ENCODE data around the gene UBA1.

UBA1 gene

DNA sequence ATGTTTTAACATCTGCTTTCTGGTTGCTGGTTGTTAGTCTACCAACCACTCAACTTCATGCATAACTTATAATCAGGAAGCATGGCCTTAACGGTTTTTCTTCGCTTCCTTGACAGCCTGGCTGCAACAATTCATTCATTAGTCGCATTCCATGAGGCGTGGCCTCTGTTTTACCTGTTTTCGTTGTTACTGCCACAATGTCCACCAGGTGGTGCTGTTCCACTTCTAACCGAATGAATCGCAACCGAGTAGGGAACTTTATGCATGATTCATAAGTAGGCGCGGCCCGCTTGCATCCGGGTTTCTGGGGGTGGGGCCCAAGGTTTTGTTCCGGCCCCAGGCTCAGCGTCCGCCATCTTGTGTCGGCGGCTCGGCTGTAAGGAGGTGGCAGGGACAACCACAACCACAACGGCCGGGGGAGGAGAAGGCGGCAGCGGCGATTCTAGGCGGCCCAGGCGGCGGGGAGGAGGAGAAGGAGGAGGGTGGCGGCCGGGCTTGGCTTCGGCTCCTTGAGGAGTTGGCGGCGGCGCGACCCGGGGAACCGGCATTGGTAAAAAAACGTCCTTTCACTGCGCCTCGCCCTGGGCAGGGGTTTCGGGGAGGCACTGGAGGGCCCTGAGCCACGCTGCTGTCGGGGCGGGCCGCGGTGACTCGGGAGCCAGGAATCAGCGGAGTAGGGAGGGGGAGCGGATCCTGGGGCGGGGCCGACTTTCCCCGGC lies at the start of gene UBA1:
UBA1 (plus strand) TSS at position 355 of the 719 bp plus-strand sequence. CDS start 4,974 bp downstream, outside the sequence.
- TF ChIP-seq SUZ12 (IDR thresholded peaks at IDR 0.05; ENCODE audit: extremely low read depth, insufficient read depth, insufficient read length) (no peak), ZNF274 (IDR thresholded peaks at IDR 0.05; ENCODE audit: low read depth, low read length) (no peak), YY1 (IDR thresholded peaks at IDR 0.05; ENCODE audit: insufficient read depth, insufficient read length) (peak; percentile 77)
- Histone ChIP-seq H3K9me3 (ENCODE audit: insufficient read depth, low read length) (no peaks in the 10 kb centered on the region), H3K27me3 (ENCODE audit: insufficient read depth, insufficient read length) (no peaks in the 10 kb centered on the region), H3K36me3 (ENCODE audit: insufficient read depth, insufficient read length, low read length) (peaks cover 42% of the 10 kb centered on the region), H3K4me1 (ENCODE audit: insufficient read depth, insufficient read length) (peaks cover 20% of the 10 kb centered on the region), H3K9ac (ENCODE audit: insufficient read length, low read depth) (peak within 1 kb of the TSS; percentile 82), H3K4me3 (ENCODE audit: insufficient read length, low read depth) (peak within 1 kb of the TSS; percentile 84)
- peak; percentile 95 for DNase-seq (ENCODE audit: low read depth, low spot score)

DNA sequence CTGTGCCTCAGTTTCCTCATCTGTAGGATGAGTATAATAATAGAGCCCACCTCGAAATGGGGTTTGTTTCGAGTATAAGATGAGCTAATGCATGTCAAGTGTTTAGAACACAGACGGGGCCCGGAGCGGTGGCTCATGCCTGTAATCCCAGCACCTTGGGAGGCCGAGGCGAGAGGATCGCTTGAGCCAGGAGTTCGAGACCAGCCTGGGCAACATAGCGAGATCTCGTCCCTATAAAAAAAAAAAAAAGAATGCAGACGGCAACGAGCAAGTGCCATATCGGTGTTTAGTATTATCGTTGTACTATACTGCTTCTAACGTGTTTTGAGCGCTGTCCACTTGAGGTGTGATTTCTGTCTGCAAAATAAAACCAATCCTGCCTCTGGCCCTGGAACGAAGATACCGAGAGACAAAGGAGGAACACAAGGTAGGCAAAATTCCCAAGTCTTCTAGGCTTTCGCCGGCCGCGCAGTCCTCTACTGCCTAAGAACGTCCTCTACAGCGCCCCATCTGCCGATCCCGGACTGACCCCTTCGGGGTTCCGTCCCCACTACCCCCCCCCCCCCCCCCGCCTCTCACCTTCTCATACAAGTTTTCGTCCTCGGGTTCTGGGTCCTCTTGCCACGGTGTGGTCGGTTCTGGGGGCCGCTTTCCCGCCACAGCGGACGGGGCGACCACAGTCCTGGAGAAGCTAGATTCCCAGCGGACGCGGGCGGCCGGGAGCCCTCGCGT lies 49.6 kb upstream of the UBA1 start:
- peaks cover 51% of the 10 kb centered on the region for H3K36me3 ChIP-seq (ENCODE audit: insufficient read depth, insufficient read length, low read length)
- no peaks in the 10 kb centered on the region for H3K27me3 ChIP-seq (ENCODE audit: insufficient read depth, insufficient read length)
- H3K4me1 ChIP-seq (ENCODE audit: insufficient read depth, insufficient read length), result peaks cover 9% of the 10 kb centered on the region
- peak overlapping the region; percentile 93 for H3K4me3 ChIP-seq (ENCODE audit: insufficient read length, low read depth)
- no peaks in the 10 kb centered on the region for H3K9me3 ChIP-seq (ENCODE audit: insufficient read depth, low read length)
- DNase-seq (ENCODE audit: low read depth, low spot score), result no peak
- TF ChIP-seq YY1 (IDR thresholded peaks at IDR 0.05; ENCODE audit: insufficient read depth, insufficient read length), result no peak
- no peak for TF ChIP-seq ZNF274 (IDR thresholded peaks at IDR 0.05; ENCODE audit: low read depth, low read length)
- no peak for TF ChIP-seq SUZ12 (IDR thresholded peaks at IDR 0.05; ENCODE audit: extremely low read depth, insufficient read depth, insufficient read length)
- H3K9ac ChIP-seq (ENCODE audit: insufficient read length, low read depth), result peak overlapping the region; percentile 96

DNA sequence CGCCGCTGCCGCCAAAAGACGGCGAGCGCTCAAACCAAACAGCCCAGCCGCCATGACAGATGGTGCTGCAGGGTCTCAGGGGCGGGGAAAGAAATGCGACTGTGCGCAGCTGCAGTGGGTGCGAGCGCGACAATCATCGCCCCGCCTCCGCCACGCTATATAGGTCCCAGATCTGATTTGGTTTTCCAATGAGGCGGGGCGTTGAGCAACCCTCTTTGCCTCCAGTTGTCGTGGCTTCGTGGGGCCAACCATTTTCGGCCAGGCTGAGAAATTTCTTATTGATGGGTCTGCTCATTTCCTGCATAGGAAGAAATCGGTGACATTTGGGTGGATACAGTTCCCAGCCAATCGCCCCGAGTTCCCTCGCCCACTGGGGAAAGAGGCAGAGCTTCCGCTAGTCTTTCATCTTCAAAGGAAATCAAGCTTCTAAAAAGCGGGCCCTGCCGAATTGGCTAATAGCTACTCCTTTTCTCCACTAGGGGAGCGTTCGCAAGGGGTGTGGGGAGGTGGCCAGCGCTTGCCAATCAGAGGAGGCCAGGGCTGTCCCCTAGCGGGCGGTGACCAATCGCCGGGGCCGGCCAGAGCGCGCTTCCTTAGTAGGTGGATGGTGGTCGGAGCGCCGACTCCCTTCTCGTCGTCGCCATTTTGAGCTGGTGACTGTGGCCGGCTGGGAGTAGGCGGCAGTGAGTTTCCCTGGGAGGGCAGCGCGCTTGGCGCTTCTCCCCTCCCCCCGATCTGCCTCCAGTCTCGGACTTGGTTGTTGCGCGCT lies 48.8 kb upstream of the UBA1 start, which contains the start of the genes NDUFB11 and RBM10:
NDUFB11 (minus strand) TSS at position 77 of the 769 bp plus-strand sequence; CDS start at position 54, 23 bp downstream.
RBM10 (plus strand) TSS at position 596 of the 769 bp plus-strand sequence. CDS start 2,261 bp downstream, outside the sequence.
- H3K36me3 ChIP-seq (ENCODE audit: insufficient read depth, insufficient read length, low read length), result peaks cover 54% of the 10 kb centered on the region
- H3K9me3 ChIP-seq (ENCODE audit: insufficient read depth, low read length), result no peaks in the 10 kb centered on the region
- H3K9ac ChIP-seq (ENCODE audit: insufficient read length, low read depth), result peak within 1 kb of the TSS; percentile 96
- peaks cover 9% of the 10 kb centered on the region for H3K4me1 ChIP-seq (ENCODE audit: insufficient read depth, insufficient read length)
- TF ChIP-seq YY1 (IDR thresholded peaks at IDR 0.05; ENCODE audit: insufficient read depth, insufficient read length) (peak; percentile 65), ZNF274 (IDR thresholded peaks at IDR 0.05; ENCODE audit: low read depth, low read length) (no peak)
- H3K27me3 ChIP-seq (ENCODE audit: insufficient read depth, insufficient read length), result no peaks in the 10 kb centered on the region
- H3K4me3 ChIP-seq (ENCODE audit: insufficient read length, low read depth), result peak within 1 kb of the TSS; percentile 93
- DNase-seq (ENCODE audit: low read depth, low spot score), result peak; percentile 94

DNA sequence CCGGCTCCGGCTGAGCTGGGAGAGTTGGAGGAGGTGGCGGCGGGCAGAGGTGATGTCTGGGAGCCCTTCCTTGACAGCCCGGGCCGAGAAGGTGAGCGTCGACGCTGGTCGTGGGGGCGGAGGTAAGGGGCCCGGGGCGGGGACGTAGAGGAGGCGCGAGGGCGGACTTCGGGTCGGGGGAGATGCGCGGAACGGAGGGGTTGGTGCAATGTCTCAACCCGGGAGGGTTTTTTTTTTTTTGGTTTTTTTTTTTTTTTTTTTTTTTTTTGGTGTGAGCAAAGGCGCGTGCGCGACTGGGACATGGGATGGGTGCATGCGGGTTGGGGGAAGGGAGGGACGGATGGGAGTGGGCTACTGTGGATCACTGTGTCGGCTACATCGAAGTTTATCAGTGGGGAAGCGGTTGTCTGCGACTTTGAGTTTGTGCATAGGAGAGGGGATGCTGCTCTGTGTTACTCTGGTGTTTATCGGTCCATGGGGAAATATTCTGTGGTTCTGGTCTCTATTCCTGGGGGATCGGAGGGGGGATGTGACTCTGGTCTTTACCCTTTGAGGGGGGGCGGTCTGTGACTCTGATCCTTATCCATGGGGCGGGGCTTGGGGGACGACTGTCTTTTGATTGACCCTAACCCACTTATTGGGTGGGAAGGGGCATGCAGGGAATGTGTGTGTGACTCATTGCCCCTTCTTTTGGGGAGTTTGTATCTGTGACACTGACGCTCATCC lies 48.1 kb upstream of the UBA1 start:
- H3K9me3 ChIP-seq (ENCODE audit: insufficient read depth, low read length), result no peaks in the 10 kb centered on the region
- H3K4me1 ChIP-seq (ENCODE audit: insufficient read depth, insufficient read length), result peaks cover 9% of the 10 kb centered on the region
- peak overlapping the region; percentile 93 for H3K4me3 ChIP-seq (ENCODE audit: insufficient read length, low read depth)
- peaks cover 50% of the 10 kb centered on the region for H3K36me3 ChIP-seq (ENCODE audit: insufficient read depth, insufficient read length, low read length)
- TF ChIP-seq ZNF274 (IDR thresholded peaks at IDR 0.05; ENCODE audit: low read depth, low read length), result no peak
- TF ChIP-seq SUZ12 (IDR thresholded peaks at IDR 0.05; ENCODE audit: extremely low read depth, insufficient read depth, insufficient read length), result no peak
- no peak for TF ChIP-seq YY1 (IDR thresholded peaks at IDR 0.05; ENCODE audit: insufficient read depth, insufficient read length)
- DNase-seq (ENCODE audit: low read depth, low spot score), result no peak
- peak overlapping the region; percentile 96 for H3K9ac ChIP-seq (ENCODE audit: insufficient read length, low read depth)
- H3K27me3 ChIP-seq (ENCODE audit: insufficient read depth, insufficient read length), result no peaks in the 10 kb centered on the region

DNA sequence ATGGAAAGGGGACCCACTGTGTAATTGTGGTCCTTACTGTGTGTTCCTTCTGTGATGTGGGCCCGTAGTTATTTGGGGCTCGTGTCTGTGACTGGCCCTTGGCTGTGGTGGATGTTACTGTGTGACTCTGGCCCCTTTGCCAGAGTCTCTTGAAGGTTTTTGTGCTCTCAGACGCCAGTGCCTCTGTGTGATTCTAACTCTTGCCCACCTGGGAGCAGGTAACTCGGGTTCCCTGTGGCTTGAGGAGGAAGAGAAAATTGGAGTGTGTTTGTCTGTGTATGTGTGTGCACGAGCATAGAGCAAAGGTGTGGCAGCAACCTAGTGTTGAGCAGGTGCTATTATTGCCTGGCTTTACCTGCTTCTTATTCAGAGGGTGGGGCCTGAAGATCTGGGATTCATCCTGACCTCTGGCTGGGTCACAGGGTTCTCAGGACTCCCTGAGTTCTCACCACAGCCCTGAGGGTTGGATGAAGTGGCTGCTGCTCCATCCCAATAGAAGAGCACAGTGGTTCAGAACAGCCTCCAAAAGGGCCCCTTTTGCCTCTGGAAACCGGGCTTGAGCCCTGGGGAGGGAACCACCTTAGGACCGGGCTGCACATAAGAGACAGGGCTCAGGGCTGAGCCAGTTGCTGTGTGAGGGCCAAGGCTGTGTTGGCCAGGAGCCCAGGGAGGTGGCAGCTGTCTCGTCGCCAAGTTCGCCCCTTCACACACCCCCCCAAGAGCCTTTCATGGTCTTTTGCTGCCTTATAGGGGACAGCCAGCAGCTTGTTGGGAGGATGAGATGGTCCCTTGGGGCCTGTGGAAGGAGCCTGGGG lies 47.3 kb upstream of the UBA1 start:
- DNase-seq (ENCODE audit: low read depth, low spot score), result no peak
- peaks cover 9% of the 10 kb centered on the region for H3K4me1 ChIP-seq (ENCODE audit: insufficient read depth, insufficient read length)
- no peak for TF ChIP-seq ZNF274 (IDR thresholded peaks at IDR 0.05; ENCODE audit: low read depth, low read length)
- no peak for TF ChIP-seq YY1 (IDR thresholded peaks at IDR 0.05; ENCODE audit: insufficient read depth, insufficient read length)
- H3K4me3 ChIP-seq (ENCODE audit: insufficient read length, low read depth), result peak overlapping the region; percentile 93
- peaks cover 51% of the 10 kb centered on the region for H3K36me3 ChIP-seq (ENCODE audit: insufficient read depth, insufficient read length, low read length)
- no peaks in the 10 kb centered on the region for H3K9me3 ChIP-seq (ENCODE audit: insufficient read depth, low read length)
- H3K9ac ChIP-seq (ENCODE audit: insufficient read length, low read depth), result peak overlapping the region; percentile 96
- H3K27me3 ChIP-seq (ENCODE audit: insufficient read depth, insufficient read length), result no peaks in the 10 kb centered on the region

All from NT2/D1 (cell line).